Loucy (cell line): ENCODE measurements around the gene MCM10.

Experiments
- H2AFZ ChIP-seq: fragments of 200-600 bp; sonication (generic); 2 replicates; pipeline ENCODE4 v1.6.0; 2016; ENCODE audit warnings: antibody characterized with exemption, mild to moderate bottlenecking, low read length, moderate library complexity
- H3F3A ChIP-seq: fragments of 200-600 bp; 2 replicates; pipeline ENCODE4 v1.6.0; 2016; ENCODE audit warnings: antibody characterized with exemption, low read depth, mild to moderate bottlenecking
- H3K27me3 ChIP-seq: fragments of 200-600 bp; sonication (generic); 2 replicates; pipeline ENCODE4 v1.6.1; 2014; ENCODE audit warnings: low read length, mild to moderate bottlenecking; ENCODE audit not compliant: insufficient read depth, poor library complexity, severe bottlenecking
- H3K36me3 ChIP-seq: fragments of 200-600 bp; sonication (generic); 2 replicates; pipeline ENCODE4 v1.6.1; 2016; ENCODE audit warnings: low read length; ENCODE audit not compliant: insufficient read depth
- H3K4me1 ChIP-seq: fragments of 200-600 bp; sonication (generic); 2 replicates; pipeline ENCODE4 v1.5.1; 2014; ENCODE audit warnings: low read length, mild to moderate bottlenecking; ENCODE audit not compliant: insufficient read depth, poor library complexity, severe bottlenecking
- H3K4me2 ChIP-seq: fragments of 200-600 bp; sonication (generic); 2 replicates; pipeline ENCODE4 v1.6.0; 2014; ENCODE audit warnings: antibody characterized with exemption, low read length, low read depth, mild to moderate bottlenecking; ENCODE audit not compliant: poor library complexity, severe bottlenecking
- H3K4me3 ChIP-seq: fragments of 200-600 bp; sonication (generic); 2 replicates; pipeline ENCODE4 v1.5.1; 2014; ENCODE audit warnings: low read length, mild to moderate bottlenecking, mixed read lengths; ENCODE audit not compliant: poor library complexity, severe bottlenecking
- H3K79me2 ChIP-seq: fragments of 200-600 bp; sonication (generic); 2 replicates; pipeline ENCODE4 v1.6.1; 2014; ENCODE audit warnings: low read length; ENCODE audit not compliant: insufficient read depth
- H3K9ac ChIP-seq: fragments of 200-600 bp; sonication (generic); 2 replicates; pipeline ENCODE4 v1.6.0; 2014; ENCODE audit warnings: mild to moderate bottlenecking, low read depth, low read length, moderate library complexity; ENCODE audit not compliant: poor library complexity, severe bottlenecking
- H3K9me2 ChIP-seq: fragments of 200-600 bp; sonication (generic); replicated peaks from 2 replicates; pipeline ENCODE4 v1.6.1; 2016; ENCODE audit warnings: low read depth, low read length, mixed read lengths
- H3K9me3 ChIP-seq: fragments of 200-600 bp; sonication (generic); 2 replicates; pipeline ENCODE4 v1.6.1; 2014; ENCODE audit warnings: mild to moderate bottlenecking, antibody characterized with exemption, low read length, low read depth; ENCODE audit not compliant: insufficient read depth
- H4K20me1 ChIP-seq: fragments of 200-600 bp; sonication (generic); 2 replicates; pipeline ENCODE4 v1.6.0; 2014; ENCODE audit warnings: antibody characterized with exemption, low read length, mild to moderate bottlenecking; ENCODE audit not compliant: insufficient read depth, poor library complexity, severe bottlenecking
- EZH2phosphoT487 ChIP-seq: fragments of 200-600 bp; IDR thresholded peaks from 2 replicates; pipeline ENCODE4 v1.6.1; 2018; ENCODE audit warnings: antibody characterized with exemption, mild to moderate bottlenecking, moderate library complexity, borderline replicate concordance
- TF ChIP-seq, protein P1 (sequence below): fragments of 200-600 bp; sonication (generic); conservative IDR thresholded peaks from 2 replicates; pipeline ENCODE4 v1.5.1; 2014; ENCODE audit warnings: mild to moderate bottlenecking, antibody characterized with exemption, low read length

The MCM10 gene

DNA sequence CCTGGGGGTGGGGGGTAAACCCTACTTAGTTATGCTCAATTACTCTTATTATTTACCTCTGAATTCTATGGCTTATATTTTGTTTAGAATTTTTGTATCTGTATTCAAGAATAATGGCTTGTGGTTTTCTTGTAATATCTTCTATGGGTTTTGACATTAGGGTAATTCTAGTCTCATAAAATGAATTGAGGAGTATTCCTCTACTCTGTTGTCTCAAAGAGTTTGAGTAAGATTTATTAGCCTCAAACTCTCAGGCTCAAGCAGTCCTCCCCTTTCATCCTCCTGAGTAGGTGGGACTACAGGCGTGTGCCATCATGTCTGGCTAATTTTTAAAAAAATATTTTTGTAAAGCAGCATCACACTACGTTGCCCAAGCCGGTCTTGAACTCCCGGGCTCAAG is 92.4 kb downstream of the MCM10 start:
- no peak overlapping the region for H3K9ac ChIP-seq
- no peaks in the 10 kb centered on the region for H3K27me3 ChIP-seq
- H3F3A ChIP-seq = no peaks in the 10 kb centered on the region
- H3K4me1 ChIP-seq = no peaks in the 10 kb centered on the region
- H4K20me1 ChIP-seq = no peaks in the 10 kb centered on the region
- H2AFZ ChIP-seq = no peak overlapping the region
- H3K9me2 ChIP-seq = no peaks in the 10 kb centered on the region
- no peak overlapping the region for H3K4me2 ChIP-seq
- H3K4me3 ChIP-seq = no peak overlapping the region
- H3K36me3 ChIP-seq = no peaks in the 10 kb centered on the region
- no peaks in the 10 kb centered on the region for H3K79me2 ChIP-seq
- no peak for TF ChIP-seq EZH2phosphoT487
- TF ChIP-seq, protein P1, sequence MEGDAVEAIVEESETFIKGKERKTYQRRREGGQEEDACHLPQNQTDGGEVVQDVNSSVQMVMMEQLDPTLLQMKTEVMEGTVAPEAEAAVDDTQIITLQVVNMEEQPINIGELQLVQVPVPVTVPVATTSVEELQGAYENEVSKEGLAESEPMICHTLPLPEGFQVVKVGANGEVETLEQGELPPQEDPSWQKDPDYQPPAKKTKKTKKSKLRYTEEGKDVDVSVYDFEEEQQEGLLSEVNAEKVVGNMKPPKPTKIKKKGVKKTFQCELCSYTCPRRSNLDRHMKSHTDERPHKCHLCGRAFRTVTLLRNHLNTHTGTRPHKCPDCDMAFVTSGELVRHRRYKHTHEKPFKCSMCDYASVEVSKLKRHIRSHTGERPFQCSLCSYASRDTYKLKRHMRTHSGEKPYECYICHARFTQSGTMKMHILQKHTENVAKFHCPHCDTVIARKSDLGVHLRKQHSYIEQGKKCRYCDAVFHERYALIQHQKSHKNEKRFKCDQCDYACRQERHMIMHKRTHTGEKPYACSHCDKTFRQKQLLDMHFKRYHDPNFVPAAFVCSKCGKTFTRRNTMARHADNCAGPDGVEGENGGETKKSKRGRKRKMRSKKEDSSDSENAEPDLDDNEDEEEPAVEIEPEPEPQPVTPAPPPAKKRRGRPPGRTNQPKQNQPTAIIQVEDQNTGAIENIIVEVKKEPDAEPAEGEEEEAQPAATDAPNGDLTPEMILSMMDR = no peak
- no peaks in the 10 kb centered on the region for H3K9me3 ChIP-seq

DNA sequence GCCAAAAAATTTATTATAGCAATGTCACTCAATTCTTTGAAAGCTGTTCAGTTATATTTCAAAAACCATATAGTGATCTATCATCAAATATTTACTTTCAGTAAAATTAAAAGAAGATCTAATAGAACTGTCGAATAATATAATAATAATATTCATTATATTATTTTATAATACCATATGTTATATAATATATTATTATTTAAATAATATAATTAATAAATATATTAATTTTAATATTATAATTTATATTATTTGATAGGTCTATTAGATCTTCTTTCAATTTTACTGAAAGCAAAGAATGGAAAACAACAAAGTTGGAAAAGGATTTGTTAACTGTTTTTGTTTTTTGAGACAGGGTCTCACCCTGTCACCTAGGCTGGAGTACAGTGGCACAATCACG is 95.3 kb downstream of the MCM10 start:
- no peaks in the 10 kb centered on the region for H3F3A ChIP-seq
- H3K36me3 ChIP-seq = no peaks in the 10 kb centered on the region
- H2AFZ ChIP-seq = no peak overlapping the region
- H3K9me2 ChIP-seq = no peaks in the 10 kb centered on the region
- H3K4me1 ChIP-seq = no peaks in the 10 kb centered on the region
- no peak overlapping the region for H3K4me3 ChIP-seq
- TF ChIP-seq, protein P1 = no peak
- TF ChIP-seq EZH2phosphoT487 = no peak
- H3K9me3 ChIP-seq = no peaks in the 10 kb centered on the region
- H3K27me3 ChIP-seq = no peaks in the 10 kb centered on the region
- no peaks in the 10 kb centered on the region for H4K20me1 ChIP-seq
- H3K79me2 ChIP-seq = no peaks in the 10 kb centered on the region
- H3K9ac ChIP-seq = no peak overlapping the region
- H3K4me2 ChIP-seq = no peak overlapping the region

DNA sequence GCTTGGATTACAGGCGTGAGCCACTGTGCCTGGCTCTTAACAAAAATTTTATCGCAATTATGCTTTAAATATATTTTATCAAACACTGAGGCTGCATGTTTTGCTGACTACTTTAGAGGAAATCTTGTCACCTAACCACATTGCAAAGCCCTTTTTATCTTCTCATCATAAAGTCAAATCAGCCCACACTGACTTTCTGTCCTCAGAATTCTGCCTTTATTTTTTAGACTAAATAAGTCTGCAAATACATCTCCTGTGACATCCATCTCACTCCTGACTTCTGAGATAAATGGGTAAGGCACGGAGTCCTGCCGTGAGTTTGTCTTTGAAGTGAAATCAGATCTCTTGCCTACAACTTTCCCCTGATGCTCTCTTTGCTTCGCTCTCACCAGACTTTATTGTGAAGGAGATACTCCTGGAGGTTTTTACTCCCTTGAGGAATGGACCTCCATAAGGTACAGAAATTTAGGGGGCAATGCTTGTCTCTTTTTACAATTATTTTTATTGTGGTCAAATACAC is 96.3 kb downstream of the MCM10 start:
- no peaks in the 10 kb centered on the region for H3K9me2 ChIP-seq
- no peak overlapping the region for H3K9ac ChIP-seq
- no peaks in the 10 kb centered on the region for H3F3A ChIP-seq
- TF ChIP-seq EZH2phosphoT487 = no peak
- no peaks in the 10 kb centered on the region for H3K36me3 ChIP-seq
- H3K79me2 ChIP-seq = no peaks in the 10 kb centered on the region
- H3K4me2 ChIP-seq = no peak overlapping the region
- no peaks in the 10 kb centered on the region for H3K4me1 ChIP-seq
- H2AFZ ChIP-seq = no peak overlapping the region
- no peaks in the 10 kb centered on the region for H4K20me1 ChIP-seq
- no peak overlapping the region for H3K4me3 ChIP-seq
- H3K27me3 ChIP-seq = no peaks in the 10 kb centered on the region
- no peaks in the 10 kb centered on the region for H3K9me3 ChIP-seq
